Measurements from ENCODE around the gene SMC1B.
A peak's percentile ranks its signal among the peaks of the same experiment; 100 is the strongest.
"Not testable (repeated sequence)": the region's sequence is repeated elsewhere in the genome, so short reads cannot be mapped to it uniquely, and the experiment has no call there.

The SMC1B gene

DNA sequence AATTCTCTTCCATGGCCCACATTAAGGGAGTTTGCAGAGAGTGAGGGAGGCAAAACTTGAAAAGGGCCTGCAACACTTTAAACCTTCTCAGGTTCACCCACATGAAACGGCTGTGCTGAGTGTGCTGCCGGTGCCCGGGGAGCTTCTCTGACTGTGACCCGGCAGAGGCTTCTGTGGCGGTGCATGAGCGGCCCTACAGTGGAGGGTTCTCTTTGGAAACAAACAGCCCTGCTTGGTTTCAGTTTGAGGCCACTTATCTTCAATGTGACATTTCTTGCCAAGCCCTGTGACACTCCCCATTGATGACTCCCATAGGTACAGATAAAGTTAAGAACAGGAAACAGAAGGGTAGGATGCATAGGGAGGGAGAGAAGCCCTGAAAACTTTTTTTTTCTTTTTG lies 71.9 kb downstream of the SMC1B start:
- DNase-seq (peak; percentile 64), ATAC-seq (peak; percentile 99)

DNA sequence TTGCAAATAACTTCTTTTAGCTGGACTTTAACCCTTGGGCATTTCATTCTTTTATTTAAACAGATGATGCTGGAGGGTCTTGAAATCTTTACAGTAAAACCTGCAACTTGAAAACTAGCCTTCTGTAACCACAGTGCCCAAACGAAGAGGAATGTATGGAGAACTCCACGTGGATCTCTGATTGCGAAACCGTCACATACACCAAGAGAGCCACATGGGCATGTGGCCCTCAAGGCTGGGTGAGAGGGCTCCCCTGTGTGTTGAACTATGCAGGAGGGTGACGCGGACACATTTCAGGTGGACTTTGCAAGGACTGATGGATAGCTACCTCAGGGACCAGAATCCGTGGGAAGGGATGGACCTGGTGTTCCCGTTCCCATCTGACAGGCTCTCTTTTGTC lies 73.1 kb downstream of the SMC1B start:
- DNase-seq (no peak), ATAC-seq (no peak)

DNA sequence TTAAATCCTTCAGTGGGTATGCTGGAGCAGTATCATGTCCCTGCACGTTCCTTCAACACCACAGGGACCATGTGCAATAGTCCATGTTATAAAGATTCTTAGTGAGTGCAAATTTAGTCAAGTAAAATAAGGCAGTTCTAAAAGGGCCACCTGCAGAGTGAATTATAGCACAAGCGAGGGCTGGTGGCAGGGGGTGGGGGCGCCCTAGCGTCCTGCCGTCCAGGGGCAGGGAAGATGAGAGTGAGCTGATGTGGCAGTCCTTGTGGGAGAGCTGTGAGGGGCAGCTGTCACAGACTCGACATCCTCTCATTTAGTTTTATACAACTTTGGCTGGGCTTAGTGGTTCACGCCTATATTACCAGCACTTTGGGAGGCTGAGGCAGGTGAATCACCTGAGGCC lies 74.6 kb downstream of the SMC1B start:
- DNase-seq (no peak), ATAC-seq (no peak)

DNA sequence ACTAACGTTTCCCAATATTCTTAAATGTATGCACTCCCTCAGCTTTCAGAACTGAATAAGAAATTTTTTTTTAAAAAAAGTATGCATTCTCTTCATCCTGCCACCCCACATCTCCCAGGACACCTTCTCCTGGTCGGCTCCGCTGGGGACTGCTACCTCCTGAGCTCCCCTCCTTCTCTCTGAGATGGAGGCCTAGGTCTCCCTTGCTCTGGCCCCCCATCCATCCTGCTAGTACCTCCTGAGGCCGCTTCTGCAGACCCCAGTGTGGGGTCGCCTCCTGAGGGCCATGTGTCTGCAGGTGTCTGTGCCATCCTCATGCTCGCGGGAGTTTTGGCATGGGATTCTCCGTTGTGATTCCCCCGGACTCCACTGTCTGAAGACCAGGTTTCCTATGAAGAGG lies 75.9 kb downstream of the SMC1B start:
- ATAC-seq: no peak
- DNase-seq: no peak

DNA sequence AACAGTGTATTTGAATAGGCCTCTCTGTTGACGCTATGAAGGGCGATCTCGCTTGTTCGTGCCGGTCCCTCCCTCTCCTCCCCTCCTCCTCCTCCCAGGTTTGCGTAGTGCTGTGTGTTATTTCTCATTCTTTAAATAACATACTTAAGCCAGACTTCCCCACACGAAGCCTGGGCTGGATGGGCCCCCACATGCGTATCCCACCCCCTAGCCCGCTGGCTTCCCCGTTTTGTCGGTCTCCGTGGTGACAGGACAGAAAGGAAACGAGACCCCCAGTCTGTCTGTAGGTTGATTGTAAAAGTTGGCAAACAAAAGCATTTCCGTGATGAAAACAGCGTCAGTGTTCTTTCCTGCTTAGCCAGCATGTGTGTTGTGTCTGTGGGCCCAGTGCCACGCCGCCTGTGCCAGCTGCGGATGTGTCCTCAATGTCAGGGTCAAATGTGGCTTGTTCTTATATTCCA lies 76.4 kb downstream of the SMC1B start:
- ATAC-seq (no peak), DNase-seq (no peak)

DNA sequence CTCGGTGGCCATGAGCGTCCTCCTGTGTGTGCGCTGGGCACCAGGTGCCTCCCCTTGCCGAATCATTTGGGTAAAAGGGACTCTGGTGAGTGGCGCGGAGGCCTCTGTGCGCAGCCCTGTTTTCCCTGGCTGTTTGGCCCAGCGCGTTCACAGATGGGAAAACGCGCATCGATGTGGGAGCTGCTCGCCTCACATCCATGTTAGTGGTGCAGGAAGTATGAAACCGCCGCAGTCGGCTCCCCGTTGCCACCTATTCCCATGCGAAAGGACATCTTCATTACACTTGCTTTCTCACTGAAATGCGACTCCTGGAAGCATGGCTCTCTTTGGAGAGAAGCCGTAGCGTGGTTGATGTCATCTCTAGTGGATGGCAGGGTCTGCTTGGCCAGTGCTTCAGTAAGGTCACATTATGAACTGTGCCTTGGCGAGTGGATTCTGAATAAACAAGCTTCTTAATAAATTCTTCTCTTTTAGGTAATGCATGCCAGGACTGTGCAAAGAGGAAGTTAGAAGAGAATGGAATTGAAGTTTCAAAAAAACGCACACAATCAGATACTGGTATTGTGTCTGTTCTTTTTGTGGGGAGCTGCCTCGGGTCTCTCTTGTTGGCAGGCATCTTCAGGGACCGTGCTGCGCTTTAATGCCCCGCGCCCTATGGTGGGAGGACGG lies 77.4 kb downstream of the SMC1B start:
- ATAC-seq: no peak
- no peak for DNase-seq

DNA sequence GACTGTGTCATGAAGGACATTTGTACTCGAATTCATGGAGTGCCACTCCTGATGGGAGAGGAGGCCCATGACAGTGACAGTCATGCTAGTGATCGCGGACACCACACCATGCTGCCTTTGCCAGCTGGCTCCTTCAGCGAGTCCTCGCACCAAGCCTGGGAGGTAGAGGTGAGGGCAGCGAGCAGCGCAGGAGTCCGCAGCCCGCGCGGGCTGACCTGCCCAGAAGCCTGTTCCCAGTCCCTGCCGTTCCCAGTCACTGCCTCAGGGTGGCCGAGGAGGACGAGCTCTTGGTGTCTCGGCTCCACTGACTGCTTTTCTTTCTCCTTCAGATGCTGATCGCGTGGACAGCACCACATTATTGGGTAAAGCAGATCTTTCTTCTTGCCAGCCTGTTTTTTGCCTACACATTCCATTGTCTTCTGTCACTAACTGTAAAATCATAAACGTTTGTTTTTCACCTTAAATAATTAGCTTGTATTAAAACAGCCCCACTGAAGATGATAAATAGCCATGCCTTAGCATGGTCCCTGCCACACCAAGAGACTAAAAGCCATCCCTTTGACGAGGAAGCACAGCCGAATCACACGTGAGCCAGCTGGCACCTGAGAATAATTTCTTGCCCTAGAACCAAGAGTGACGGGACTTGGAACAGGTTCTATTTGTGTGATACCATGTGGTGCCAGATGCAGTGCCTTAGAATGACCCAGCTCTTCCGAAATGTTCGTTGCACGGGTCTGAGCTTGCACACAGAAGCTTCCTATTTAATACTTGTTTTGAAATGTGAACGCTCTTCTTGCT lies 78.2 kb downstream of the SMC1B start:
- no peak for DNase-seq
- no peak for ATAC-seq

DNA sequence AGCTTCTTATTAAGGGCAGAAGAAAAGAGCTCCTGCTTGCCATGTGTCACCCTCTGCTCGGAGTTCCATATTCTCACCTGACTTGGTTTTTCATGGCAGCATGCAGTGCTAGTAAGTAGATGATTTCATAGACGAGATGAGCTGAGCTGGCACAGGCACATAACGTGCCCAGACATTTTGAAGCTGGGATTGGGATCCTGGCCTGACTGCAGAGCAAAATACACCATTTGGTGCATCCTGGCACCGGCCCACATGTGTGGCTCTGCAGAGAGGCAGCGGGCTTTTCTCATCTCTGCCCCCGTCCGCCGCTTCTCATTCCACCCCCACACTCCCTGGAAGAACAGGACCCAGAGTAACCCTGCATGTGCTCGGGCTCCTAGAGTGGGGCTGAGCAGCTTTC lies 78.9 kb downstream of the SMC1B start:
- no peak for ATAC-seq

DNA sequence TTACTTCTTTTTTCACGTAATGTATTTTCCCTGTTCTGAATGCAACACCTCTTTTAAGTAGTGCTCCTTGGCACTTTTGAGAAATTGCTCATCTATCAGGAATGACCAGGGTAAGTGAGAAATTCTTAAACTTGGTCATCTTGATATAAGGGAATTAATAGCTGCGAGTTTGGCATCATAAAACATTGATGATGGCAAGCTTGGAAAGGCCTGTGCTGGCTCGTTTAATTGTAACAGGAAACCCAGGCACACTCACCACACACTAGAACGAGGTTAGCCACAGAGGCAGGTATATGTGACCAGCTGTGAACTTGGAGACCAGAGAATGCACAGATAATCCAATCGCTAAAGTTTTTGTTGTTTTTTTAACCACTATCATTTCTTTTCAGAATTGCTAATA lies 79.3 kb downstream of the SMC1B start:
- DNase-seq (no peak), ATAC-seq (no peak)

More for the DNA sequence above, 78.9 kb downstream of the SMC1B start:
- DNase-seq: no peak

DNA sequence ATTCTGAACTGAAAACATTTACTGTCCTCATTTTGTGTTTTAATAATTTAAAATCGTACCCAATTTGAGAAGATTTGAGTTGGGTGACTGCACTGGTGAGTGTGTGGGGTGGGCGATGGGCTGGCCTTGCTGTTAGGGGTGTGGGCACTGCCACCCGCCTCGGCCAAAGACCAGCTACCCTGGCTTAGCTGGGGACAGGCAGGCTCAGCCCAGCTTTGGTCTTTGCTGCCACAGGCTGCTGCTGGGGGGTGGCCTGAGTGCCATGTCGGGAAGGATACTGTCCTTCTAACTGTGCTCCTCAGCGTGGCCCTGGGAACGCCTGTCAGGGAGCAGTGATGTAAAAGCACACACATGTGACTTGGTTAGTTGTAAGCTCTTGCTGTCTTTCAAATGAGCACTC lies 81.4 kb downstream of the SMC1B start:
- ATAC-seq: no peak
- no peak for DNase-seq

DNA sequence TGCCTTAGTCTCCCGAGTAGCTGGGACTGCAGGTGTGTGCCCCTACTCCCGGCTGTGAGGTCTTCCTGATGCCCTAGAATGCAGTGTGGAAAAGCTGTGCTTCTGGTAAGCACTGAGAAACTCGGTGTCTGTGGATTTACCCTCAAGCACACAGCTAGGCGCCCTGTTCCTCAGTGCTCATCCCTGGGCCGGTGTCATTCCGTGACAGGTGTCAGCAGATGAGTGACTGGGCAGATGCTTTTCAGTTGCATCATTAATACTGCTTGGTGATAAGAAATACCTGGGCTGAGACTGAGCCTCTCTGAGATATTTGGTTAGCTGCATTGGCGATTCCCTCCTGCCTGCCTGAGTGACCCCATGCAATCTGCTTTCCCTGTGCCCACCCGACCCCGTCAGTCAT lies 81.9 kb downstream of the SMC1B start:
- no peak for ATAC-seq

DNA sequence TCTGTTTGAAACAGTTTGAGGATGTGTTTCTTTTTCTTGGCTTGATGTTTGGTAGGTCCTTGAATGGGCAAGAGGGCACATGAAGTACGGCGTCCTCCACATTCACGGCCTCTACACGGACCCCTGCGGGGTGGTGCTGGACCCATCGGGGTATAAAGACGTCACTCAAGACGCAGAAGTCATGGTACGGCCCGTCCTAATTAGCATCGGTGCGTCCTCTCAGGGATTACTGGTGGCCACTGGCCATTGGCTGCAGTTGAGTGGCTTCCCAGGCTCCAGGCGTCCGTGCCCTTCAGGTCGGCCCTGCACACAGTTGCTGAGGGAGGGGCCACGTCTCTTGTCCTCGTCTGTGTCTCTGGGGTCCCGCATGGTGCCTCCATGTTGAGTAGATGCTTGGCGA lies 82.9 kb downstream of the SMC1B start:
- ATAC-seq: no peak
- DNase-seq: no peak

More for the DNA sequence above, 81.9 kb downstream of the SMC1B start:
- no peak for DNase-seq

DNA sequence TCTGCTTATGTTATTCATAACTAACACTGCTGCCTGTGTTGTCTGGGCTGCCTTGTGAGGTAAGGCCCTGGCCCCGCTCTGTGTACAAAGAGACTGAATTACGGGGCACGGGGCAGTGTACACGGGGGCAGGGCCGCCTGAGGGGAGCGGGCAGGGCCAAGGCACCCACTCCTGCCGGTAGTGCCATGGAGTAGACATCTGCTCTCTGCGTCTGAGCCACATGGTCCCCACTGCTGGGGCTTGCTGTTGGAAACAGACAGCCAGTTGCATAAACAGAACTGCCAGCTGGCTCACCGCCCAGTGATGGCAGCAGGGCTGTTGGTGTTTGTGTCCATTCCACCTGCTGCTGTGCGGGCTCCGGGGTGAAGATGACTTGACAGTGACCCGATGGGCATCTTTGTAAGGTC lies 83.9 kb downstream of the SMC1B start:
- no peak for DNase-seq
- peak; percentile 28 for ATAC-seq

DNA sequence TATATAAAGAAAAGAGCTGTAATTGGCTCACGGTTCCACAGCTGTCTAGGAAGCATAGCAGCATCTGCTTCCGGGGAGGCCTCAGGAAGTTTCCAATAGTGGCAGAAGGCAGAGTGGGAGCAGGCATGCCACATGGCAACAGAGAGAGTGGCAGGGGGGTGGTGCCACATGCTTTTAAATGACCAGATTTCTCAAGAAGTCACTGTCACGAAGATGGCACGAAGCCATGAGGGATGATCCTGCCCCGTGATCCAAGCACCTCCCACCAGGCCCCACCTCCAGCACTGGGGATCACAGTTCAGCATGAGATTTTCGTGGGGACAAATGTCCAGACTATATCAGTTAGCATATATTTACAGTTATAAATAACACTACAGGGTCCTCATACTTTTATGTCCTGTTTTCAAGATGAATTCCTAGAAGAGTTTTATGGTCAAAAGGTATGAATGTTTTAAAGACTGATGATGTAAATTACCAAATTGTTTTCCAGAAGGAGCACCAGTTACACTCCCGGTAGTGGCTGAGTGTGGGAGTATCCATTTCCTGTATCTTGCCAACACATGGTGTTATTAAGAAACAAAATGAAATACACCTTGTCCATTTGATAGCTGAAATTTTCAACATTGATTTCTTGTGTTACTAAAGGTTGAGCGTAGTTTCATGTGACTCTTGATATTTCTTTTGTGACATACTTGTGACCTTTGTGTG lies 84.4 kb downstream of the SMC1B start:
- no peak for DNase-seq
- ATAC-seq: no peak

DNA sequence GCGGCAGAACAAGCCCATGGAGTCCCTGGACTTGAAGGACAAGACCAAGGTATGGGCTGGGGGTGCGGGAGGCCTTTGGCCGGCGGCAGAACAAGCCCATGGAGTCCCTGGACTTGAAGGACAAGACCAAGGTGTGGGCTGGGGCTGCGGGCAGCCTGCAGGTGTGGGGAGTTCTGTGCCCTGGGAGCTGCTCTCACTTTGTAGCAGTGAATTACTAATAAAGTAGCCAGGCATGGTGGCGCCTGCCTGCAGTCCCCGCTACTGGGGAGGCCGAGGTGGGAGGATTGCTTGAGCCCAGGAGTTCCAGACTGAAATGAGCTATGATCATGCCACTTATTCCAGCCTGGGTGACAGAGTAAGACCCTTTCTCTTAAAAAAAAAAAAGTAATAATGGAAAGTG lies 85.1 kb downstream of the SMC1B start:
- DNase-seq, ATAC-seq: not testable (repeated sequence)

DNA sequence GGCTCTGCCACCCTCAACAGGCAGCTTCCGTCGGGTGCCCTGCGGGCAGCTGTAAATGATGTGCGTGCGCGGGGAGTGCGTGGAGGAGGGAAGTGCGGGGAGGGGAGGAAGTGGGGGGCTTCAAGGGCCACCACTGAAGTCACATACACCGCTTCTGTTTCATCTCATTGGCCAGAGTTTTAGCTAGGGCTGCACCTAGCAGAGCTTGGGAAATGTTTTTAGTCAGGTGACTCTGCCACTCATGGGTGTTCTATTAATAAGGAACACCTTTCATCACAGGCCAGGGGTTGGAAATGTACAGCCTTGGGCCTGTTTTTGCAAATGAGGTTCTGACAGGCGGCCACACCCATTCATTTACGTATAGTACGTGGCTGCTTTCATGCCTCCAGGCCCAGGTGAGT lies 89.1 kb downstream of the SMC1B start:
- DNase-seq (no peak), ATAC-seq (no peak)

DNA sequence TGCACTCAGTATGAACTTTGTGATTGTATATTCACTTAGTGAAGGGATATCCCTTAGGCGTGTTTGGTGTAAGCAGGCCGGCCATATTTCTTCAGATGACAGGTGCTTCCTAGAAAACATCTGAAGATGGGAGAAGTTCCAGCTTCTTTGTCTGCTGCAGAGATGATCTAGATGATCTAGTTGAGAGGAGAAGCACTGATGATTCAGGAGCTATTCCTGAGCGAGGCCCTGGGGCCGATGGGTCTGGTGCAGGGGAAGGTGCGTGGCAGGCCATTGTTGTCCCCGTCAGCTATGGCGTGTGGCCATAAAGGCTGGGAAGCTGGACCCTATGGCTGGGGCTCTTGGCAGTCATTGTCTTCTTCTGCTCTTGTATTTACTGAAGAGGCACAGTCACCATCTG lies 89.7 kb downstream of the SMC1B start:
- DNase-seq: no peak
- no peak for ATAC-seq

DNA sequence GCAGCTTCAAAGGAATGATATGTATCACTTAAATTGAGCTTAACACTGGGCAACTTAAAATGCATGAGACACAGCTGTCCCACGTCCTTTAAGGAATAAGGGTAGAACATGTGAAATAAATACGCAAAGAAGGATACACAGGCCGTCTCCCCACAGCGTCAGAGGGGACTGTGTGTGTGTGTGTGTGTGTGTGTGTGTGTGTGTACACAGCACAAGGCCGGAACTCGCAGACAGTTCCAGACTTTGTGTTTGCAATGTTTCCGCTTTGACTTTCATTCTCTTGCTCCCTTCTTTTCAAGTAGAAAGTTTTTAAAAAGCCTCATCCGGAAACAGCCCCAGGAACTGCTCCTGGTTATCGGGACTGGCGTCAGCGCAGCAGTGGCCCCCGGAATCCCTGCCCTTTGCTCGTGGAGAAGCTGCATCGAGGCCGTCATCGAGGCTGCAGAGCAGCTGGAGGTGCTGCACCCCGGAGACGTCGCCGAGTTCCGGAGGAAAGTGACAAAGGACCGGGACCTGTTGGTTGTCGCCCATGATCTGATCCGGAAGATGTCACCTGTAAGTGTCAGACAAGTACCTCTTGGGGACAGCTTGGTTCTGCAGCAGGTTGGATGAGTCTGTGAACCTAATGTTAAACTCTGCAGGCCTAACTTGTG lies 90.4 kb downstream of the SMC1B start:
- no peak for DNase-seq
- no peak for ATAC-seq

DNA sequence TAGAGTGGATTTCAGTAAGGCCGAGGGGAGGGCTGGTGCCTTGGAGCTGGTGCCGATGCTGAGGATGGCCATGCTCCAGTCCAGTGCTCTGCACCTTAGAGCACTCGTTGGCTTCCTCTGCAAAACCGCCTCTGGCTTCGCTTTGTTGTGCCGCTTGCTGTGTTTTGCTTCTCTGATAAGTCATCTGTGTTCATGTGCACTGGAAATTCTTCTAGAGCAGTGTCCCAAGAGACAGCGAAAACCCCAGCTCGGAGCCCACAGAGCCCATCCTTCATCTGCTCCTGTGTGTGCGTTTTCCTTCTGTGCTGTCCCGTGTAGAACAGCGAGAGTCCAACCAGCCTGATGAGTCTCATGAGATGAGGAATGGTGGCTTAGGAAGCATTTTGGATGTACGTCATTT lies 91.6 kb downstream of the SMC1B start:
- DNase-seq (no peak), ATAC-seq (no peak)

DNA sequence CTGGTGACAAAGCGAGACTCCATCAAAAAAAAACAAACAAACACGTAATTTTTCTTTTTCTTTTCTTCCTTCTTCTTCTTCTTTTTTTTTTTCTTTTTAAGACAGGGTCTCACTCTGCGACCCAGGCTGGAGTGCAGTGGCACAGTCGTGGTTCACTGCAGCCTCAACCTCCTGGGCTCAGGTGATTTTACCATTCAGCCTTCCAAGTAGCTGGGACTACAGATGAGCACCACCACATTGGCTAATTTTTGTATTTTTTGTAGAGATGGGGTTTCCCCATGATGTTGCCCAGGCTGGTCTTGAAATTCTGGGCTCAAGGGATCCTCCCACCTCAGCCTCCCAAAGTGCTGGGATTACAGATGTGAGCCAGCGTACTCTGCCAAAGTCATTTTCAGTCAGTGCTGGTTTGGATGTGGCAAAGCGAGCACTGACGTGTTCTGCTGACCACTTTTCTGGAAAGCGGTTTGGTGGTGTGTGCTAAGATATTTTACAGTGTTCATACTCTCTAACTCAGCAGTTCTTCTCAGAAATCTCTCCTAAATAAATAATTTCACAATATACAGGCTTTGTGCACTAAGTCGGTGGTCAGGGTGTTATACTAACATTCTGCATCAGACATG lies 92.9 kb downstream of the SMC1B start:
- ATAC-seq (no peak), DNase-seq (no peak)

DNA sequence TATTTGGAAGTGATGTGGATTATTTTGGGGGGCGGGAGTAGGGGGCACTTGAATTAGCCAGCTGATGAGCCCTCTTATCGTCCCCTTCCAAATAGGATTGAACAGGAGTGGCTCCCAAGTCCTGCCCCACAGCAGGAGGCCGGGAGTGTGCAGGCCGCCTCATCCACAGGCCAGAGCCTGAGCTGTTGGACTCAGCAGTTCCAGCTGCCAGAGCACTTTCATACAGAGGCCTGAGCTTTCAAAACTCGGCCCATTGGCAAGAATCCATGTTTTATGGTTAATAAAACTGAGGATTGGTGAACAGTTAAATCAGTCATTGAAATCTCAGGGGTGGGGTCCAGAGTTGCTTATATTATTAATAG lies 94.1 kb downstream of the SMC1B start:
- ATAC-seq: no peak

More for the DNA sequence above, 94.1 kb downstream of the SMC1B start:
- DNase-seq: no peak
